Naive thymus-derived CD4-positive, alpha-beta T cell (primary cell): ENCODE results near the gene PRKAG2. TPM values are rescaled to one million over a fixed set of nuclear protein-coding genes. Genes with fewer than 3 reads are reported as not detected.
A peak's percentile ranks its signal among the peaks of the same experiment; 100 is the strongest.

Experiments
- ATAC-seq: fragments of 150-1000 bp; cut with Tn5 transposase; 2 replicates; pipeline ENCODE4 v1.10.0; 2021; ENCODE audit warnings: mild to moderate bottlenecking, moderate library complexity
- CTCF ChIA-PET: fragments of 350-600 bp; sonication (Branson Sonifier 250); formaldehyde crosslinking; loops from one replicate; lab custom pipeline; 2021; ENCODE audit warnings: antibody characterized with exemption; lab: Charles Lee
- POLR2A ChIA-PET: fragments of 350-600 bp; sonication (Branson Sonifier 250); formaldehyde crosslinking; loops from one replicate; lab custom pipeline; 2021; ENCODE audit warnings: antibody characterized with exemption, inconsistent platforms; lab: Charles Lee
- DNase-seq, 9 donors: peaks; one replicate each; pipeline versions ENCODE4 v3.0.0 to v3.0.0-alpha.2; 2020 to 2022; ENCODE audit warnings: mixed read lengths in 1 of 9
- H3K27ac ChIP-seq: one replicate; pipeline ENCODE4 v1.7.0; 2013; ENCODE audit warnings: mild to moderate bottlenecking, low read depth, low read length, moderate library complexity
- H3K27me3 ChIP-seq, 2 donors: one replicate each; pipeline ENCODE4 v1.7.0; 2013; ENCODE audit warnings: low read length in 2 of 2, mild to moderate bottlenecking in 2 of 2, moderate library complexity in 2 of 2; ENCODE audit not compliant: control insufficient read depth in 2 of 2, insufficient read depth in 2 of 2
- H3K36me3 ChIP-seq, 3 experiments: 1 replicate in 2 of 3; 2 replicates in 1 of 3; pipeline ENCODE4 v1.7.0; 2013; ENCODE audit warnings: low read length in 3 of 3, mild to moderate bottlenecking in 3 of 3, moderate library complexity in 1 of 3; ENCODE audit not compliant: insufficient read depth in 3 of 3, control insufficient read depth in 2 of 3
- H3K4me1 ChIP-seq, 2 donors: one replicate each; pipeline ENCODE4 v1.7.0; 2013; ENCODE audit warnings: low read length in 2 of 2, mild to moderate bottlenecking in 2 of 2, moderate library complexity in 1 of 2; ENCODE audit not compliant: control insufficient read depth in 2 of 2, insufficient read depth in 2 of 2
- H3K4me3 ChIP-seq: 2 replicates; pipeline ENCODE4 v1.7.0; 2013; ENCODE audit warnings: mild to moderate bottlenecking, low read length
- H3K9me3 ChIP-seq, 3 experiments: 1 replicate in 2 of 3; 2 replicates in 1 of 3; pipeline ENCODE4 v1.7.0; 2013; ENCODE audit warnings: low read length in 3 of 3; ENCODE audit not compliant: control insufficient read depth in 2 of 3
- H3K27ac Mint-ChIP-seq, 9 donors: one replicate each; pipeline ENCODE4 v1.8.0; 2020 to 2022; ENCODE audit warnings: mixed read lengths in 9 of 9, mild to moderate bottlenecking in 8 of 9, moderate library complexity in 5 of 9, inconsistent platforms in 2 of 9
- H3K27me3 Mint-ChIP-seq, 5 donors: one replicate each; pipeline ENCODE4 v1.8.0; 2021 to 2022; ENCODE audit warnings: mixed read lengths in 5 of 5, mild to moderate bottlenecking in 1 of 5
- H3K36me3 Mint-ChIP-seq, 5 donors: one replicate each; pipeline ENCODE4 v1.8.0; 2020 to 2022; ENCODE audit warnings: mixed read lengths in 5 of 5, mild to moderate bottlenecking in 3 of 5, inconsistent platforms in 1 of 5
- H3K4me1 Mint-ChIP-seq, 7 donors: one replicate each; pipeline ENCODE4 v1.8.0; 2020 to 2022; ENCODE audit warnings: mixed read lengths in 7 of 7, mild to moderate bottlenecking in 3 of 7, inconsistent platforms in 1 of 7
- H3K4me3 Mint-ChIP-seq, 10 donors: one replicate each; pipeline ENCODE4 v1.8.0; 2020 to 2022; ENCODE audit warnings: mild to moderate bottlenecking in 10 of 10, mixed read lengths in 10 of 10, moderate library complexity in 6 of 10, inconsistent platforms in 2 of 10
- H3K9me3 Mint-ChIP-seq, 11 donors: one replicate each; pipeline ENCODE4 v1.8.0; 2020 to 2022; ENCODE audit warnings: mixed read lengths in 11 of 11, mild to moderate bottlenecking in 4 of 11, inconsistent platforms in 1 of 11, moderate library complexity in 1 of 11
- intact Hi-C, 2 donors: fragments of 100-400 bp; cut with micrococcal nuclease; formaldehyde crosslinking; loops; one replicate each; pipeline ENCODE4 v1.15.1; 2023
- polyA plus RNA-seq, 2 donors: library from polyadenylated mRNA; unstranded; fragments of 300-500 nt; fragmentation: Illumina TruSeq; gene quantifications; one replicate each; pipeline ENCODE4 v1.2.3, GENCODE V29; 2021
- total RNA-seq, 6 experiments: library from RNA in 5 of 6; stranded (reverse) in 5 of 6; gene quantifications; 1 replicate in 5 of 6; 2 replicates in 1 of 6; pipeline ENCODE4 v1.2.3 and lab custom pipeline; 2021 to 2026

PRKAG2 gene
- total and polyA plus RNA-seq, 7 experiments from 2014 or later = 15.0 to 74.4 (median 55.7) TPM

DNA sequence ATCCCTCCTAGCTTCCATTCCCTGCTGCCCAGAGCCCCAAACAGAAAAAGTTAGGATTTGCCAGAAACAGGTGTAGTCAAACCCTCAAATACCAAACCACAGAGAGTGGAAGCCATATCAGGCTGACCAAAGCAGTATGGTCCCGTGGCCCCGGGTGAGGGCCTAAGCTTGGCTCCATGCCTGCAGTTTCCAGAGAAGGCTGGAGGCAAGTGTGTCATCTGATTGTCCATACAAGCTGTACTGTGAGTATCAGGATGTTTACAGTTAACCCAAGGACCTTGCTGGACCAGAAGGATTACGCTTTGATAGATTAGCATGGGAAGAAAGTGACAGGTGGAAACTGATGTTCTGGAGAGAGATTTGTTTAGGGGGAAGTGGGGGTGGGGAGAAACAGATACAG, 96.3 kb downstream of the PRKAG2 start:
- CTCF ChIA-PET = interaction anchor here (0.6 to 4.6 kb wide), 2 partner anchors 11 to 21 kb away, joined by 3 to 43 read pairs; no protein-coding TSS in a partner anchor

DNA sequence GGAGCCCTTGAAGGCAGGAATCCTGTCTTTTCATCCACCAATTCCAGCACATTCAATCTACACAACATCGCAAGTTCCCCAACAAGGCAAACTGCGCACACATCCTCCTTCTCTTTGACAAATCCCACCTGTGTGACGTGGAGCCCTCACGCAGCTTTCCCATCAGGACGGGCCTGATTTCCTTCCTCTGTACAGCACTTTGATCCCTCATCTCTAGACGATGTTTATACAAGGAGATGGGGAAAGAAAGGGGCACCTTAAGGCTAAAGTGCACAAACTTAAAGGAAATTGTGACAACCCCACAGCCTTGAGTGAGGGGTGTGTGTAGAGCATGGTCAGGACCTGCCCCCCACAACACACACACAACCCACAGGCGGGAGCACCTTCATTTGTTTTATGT, 97.2 kb downstream of the PRKAG2 start:
- Mint-ChIP-seq H3K4me3 (no peak overlapping the region), H3K4me1 (peaks cover 7 to 22% (median 16%) of the 10 kb centered on the region in 7 donors), H3K27me3 (peaks cover 0 to 2% (median 0%) of the 10 kb centered on the region in 5 donors), H3K9me3 (no peaks in the 10 kb centered on the region), H3K36me3 (peaks cover 0 to 31% (median 25%) of the 10 kb centered on the region in 5 donors), H3K27ac (peak overlapping the region in 4 of 9 donors; percentile 44 to 84 (median 63))
- POLR2A ChIA-PET = no interaction called here
- Histone ChIP-seq H3K4me1 (peaks cover 0 to 5% of the 10 kb centered on the region in 2 donors), H3K9me3 (no peaks in the 10 kb centered on the region), H3K27ac (no peak overlapping the region), H3K4me3 (no peak overlapping the region), H3K36me3 (peaks cover 0 to 45% (median 0%) of the 10 kb centered on the region in 3 experiments), H3K27me3 (no peaks in the 10 kb centered on the region)
- ATAC-seq = no peak
- intact Hi-C loops = no loop called here
- DNase-seq = no peak
- CTCF ChIA-PET = no interaction called here

More for the DNA sequence above, 96.3 kb downstream of the PRKAG2 start:
- Histone ChIP-seq H3K27me3 (no peaks in the 10 kb centered on the region), H3K36me3 (peaks cover 0 to 42% (median 0%) of the 10 kb centered on the region in 3 experiments), H3K4me1 (peaks cover 0 to 5% of the 10 kb centered on the region in 2 donors), H3K27ac (no peak overlapping the region), H3K9me3 (no peaks in the 10 kb centered on the region), H3K4me3 (no peak overlapping the region)
- H3K9me3 Mint-ChIP-seq = no peaks in the 10 kb centered on the region
- peaks cover 7 to 22% (median 16%) of the 10 kb centered on the region in 7 donors for H3K4me1 Mint-ChIP-seq
- no peak for ATAC-seq
- no peak for DNase-seq
- peak overlapping the region in 4 of 9 donors; percentile 22 to 55 (median 51) for H3K27ac Mint-ChIP-seq
- peaks cover 0 to 2% (median 0%) of the 10 kb centered on the region in 5 donors for H3K27me3 Mint-ChIP-seq
- POLR2A ChIA-PET = interaction anchor here (1.1 kb wide), 1 partner anchor 21 kb away, joined by 3 read pairs; no protein-coding TSS in a partner anchor
- H3K36me3 Mint-ChIP-seq = peaks cover 0 to 30% (median 25%) of the 10 kb centered on the region in 5 donors
- peak overlapping the region in 2 of 10 donors; percentile 15 to 67 for H3K4me3 Mint-ChIP-seq
- intact Hi-C loops = no loop called here

DNA sequence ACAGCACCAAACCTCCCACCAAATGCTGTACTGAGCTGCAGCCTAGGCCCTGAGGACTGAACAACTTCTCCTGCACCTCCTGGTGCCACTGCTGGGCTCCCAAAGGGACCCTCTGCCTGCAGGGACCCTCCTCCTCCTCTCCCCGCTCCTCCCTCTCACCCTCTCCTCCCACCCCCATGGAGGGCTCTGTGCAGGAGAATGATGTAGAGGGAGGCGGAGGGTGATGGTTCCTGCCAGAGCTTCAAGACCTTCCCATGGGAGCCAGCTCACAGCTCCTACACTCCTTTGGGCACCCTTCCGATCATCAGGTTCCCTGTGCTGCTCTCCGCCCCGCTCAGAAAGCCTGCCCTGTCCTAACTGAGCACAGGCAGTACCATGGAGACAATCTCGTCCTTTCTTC, 97.7 kb downstream of the PRKAG2 start:
- POLR2A ChIA-PET = interaction anchor here (0.8 to 1.2 kb wide), 2 partner anchors 79 to 98 kb away, joined by 3 read pairs; partner anchors contain the start of gene PRKAG2
- ATAC-seq = no peak
- intact Hi-C loops = no loop called here
- no peak overlapping the region for H3K4me3 ChIP-seq
- Mint-ChIP-seq H3K9me3 (no peaks in the 10 kb centered on the region), H3K4me3 (no peak overlapping the region), H3K4me1 (peaks cover 7 to 22% (median 16%) of the 10 kb centered on the region in 7 donors), H3K27me3 (peaks cover 0 to 2% (median 0%) of the 10 kb centered on the region in 5 donors), H3K36me3 (peaks cover 0 to 32% (median 25%) of the 10 kb centered on the region in 5 donors), H3K27ac (peak overlapping the region in 3 of 9 donors; percentile 44 to 84 (median 75))
- H3K27me3 ChIP-seq = no peaks in the 10 kb centered on the region
- H3K27ac ChIP-seq = no peak overlapping the region
- H3K4me1 ChIP-seq = peaks cover 0 to 5% of the 10 kb centered on the region in 2 donors
- H3K36me3 ChIP-seq = peaks cover 0 to 45% (median 0%) of the 10 kb centered on the region in 3 experiments
- no peak for DNase-seq
- CTCF ChIA-PET = interaction anchor here (0.9 kb wide), 1 partner anchor 23 kb away, joined by 5 read pairs; no protein-coding TSS in a partner anchor
- no peaks in the 10 kb centered on the region for H3K9me3 ChIP-seq

DNA sequence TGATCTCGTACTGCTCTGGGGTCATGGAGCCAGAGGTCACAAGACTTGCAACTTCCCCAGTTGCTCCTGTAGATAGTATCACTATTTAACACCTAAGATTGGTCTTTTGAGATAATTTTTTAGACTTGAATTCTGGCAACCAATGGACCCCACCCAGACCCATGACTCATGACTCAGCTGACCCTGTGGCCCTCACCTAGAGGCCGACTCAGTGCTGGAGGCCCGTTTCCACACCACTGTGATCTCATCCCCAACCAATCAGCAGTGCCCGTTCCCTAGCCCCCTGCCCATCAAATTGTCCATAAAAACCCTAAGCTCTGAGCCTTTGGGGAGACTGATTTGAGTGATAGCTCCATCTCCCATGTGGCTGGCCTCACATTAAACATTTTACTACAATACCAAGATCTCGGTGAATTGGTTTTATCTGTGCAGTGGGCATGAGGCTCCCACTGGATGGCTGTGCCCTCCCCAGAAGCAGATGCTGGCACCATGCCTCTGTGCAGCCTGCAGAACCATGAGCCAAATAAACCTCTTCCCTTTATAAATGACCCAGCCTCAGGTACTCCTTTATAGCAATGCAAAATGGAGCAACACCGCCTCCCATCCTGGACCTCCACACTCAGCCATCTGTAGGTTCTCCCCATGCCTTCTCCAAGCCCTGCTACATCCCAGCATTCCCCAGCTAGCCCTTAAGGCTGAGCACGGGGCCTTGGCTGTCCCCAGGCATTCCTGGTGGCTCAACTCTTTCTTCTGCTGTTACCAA, 98.8 kb downstream of the PRKAG2 start:
- no peaks in the 10 kb centered on the region for H3K27me3 ChIP-seq
- H3K4me3 Mint-ChIP-seq = no peak overlapping the region
- peaks cover 0 to 2% (median 0%) of the 10 kb centered on the region in 5 donors for H3K27me3 Mint-ChIP-seq
- CTCF ChIA-PET = interaction anchor here (0.7 to 0.9 kb wide), 2 partner anchors 7 to 21 kb away, joined by 3 to 5 read pairs; no protein-coding TSS in a partner anchor
- no peak overlapping the region for H3K4me3 ChIP-seq
- H3K27ac ChIP-seq = no peak overlapping the region
- DNase-seq (no peak), ATAC-seq (no peak)
- H3K4me1 ChIP-seq = peaks cover 0 to 5% of the 10 kb centered on the region in 2 donors
- intact Hi-C loops = no loop called here
- peak overlapping the region in 2 of 9 donors; percentile 0 to 28 for H3K27ac Mint-ChIP-seq
- H3K36me3 ChIP-seq = peaks cover 0 to 45% (median 0%) of the 10 kb centered on the region in 3 experiments
- no peaks in the 10 kb centered on the region for H3K9me3 Mint-ChIP-seq
- H3K36me3 Mint-ChIP-seq = peaks cover 0 to 38% (median 30%) of the 10 kb centered on the region in 5 donors
- peaks cover 4 to 30% (median 16%) of the 10 kb centered on the region in 7 donors for H3K4me1 Mint-ChIP-seq
- H3K9me3 ChIP-seq = no peaks in the 10 kb centered on the region
- POLR2A ChIA-PET = interaction anchor here (0.6 to 1.2 kb wide), 3 partner anchors 77 to 142 kb away, joined by 3 to 5 read pairs (median 3); partner anchors contain the start of gene PRKAG2

DNA sequence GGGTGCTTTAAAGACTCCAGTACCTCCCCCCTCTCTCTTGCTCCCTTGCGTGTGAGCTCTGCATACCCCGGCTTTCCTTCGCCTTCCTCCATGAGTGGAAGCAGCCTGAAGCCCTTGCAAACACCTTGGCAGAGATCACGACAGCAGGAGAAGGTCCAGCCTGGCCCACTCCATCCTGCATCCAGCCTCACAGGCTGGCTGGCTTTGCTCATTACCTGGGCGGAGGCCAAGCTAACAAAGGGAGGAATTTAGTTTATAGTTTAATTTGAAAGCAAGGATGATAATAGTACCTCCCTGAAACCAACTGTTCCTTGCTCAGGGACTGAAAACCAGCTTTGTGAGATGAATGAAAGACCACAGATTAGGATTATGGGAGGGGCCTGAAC, 99.4 kb downstream of the PRKAG2 start:
- Histone ChIP-seq H3K9me3 (no peaks in the 10 kb centered on the region), H3K27me3 (no peaks in the 10 kb centered on the region), H3K27ac (no peak overlapping the region), H3K36me3 (peaks cover 0 to 45% (median 0%) of the 10 kb centered on the region in 3 experiments), H3K4me1 (peaks cover 0 to 2% of the 10 kb centered on the region in 2 donors), H3K4me3 (no peak overlapping the region)
- H3K27me3 Mint-ChIP-seq = peaks cover 0 to under 1% (median 0%) of the 10 kb centered on the region in 5 donors
- H3K4me1 Mint-ChIP-seq = peaks cover under 1 to 27% (median 13%) of the 10 kb centered on the region in 7 donors
- H3K4me3 Mint-ChIP-seq = no peak overlapping the region
- ATAC-seq (no peak), DNase-seq (no peak)
- ChIA-PET CTCF (interaction anchor here (1.3 kb wide), 1 partner anchor 10 kb away, joined by 4 read pairs; no protein-coding TSS in a partner anchor), POLR2A (interaction anchor here (0.6 kb wide), 1 partner anchor 142 kb away, joined by 5 read pairs; no protein-coding TSS in a partner anchor)
- peaks cover 0 to 38% (median 30%) of the 10 kb centered on the region in 5 donors for H3K36me3 Mint-ChIP-seq
- intact Hi-C loops = no loop called here
- H3K9me3 Mint-ChIP-seq = no peaks in the 10 kb centered on the region
- H3K27ac Mint-ChIP-seq = no peak overlapping the region

DNA sequence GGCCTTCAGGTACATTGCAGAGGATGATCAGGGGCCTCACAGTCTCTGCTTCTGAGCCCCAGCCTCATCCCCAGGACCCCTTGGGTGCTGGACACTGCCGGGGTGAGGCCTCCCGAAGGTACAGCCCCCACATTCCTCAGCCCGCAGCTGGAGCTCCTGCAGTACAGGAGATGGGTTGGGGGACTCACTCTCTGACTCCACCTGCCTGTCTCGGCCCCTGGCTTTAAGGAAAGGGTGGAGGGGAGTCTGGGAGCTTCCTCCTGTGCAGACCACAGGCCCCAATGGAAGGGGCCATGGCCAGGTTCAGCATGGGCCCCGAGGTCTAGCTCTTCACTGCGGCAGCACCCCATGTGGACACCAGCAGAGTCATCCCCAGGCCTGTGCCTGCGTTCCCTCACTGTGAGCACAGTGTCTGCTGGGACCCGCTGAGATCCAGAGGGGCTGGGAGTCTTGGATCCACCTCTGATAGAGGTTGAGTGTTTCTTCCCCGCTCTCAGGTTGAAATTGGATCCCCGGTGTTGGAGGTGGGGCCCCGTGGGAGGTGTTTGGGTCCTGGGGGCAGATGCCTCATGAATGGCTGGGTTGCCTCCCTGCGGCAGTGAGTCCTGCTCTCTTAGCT, 99.9 kb downstream of the PRKAG2 start:
- Mint-ChIP-seq H3K27me3 (no peaks in the 10 kb centered on the region), H3K4me3 (no peak overlapping the region), H3K36me3 (peaks cover 0 to 42% (median 30%) of the 10 kb centered on the region in 5 donors), H3K27ac (no peak overlapping the region), H3K4me1 (peaks cover 0 to 30% (median 13%) of the 10 kb centered on the region in 7 donors), H3K9me3 (no peaks in the 10 kb centered on the region)
- Histone ChIP-seq H3K4me1 (no peaks in the 10 kb centered on the region), H3K9me3 (no peaks in the 10 kb centered on the region), H3K36me3 (peaks cover 0 to 45% (median 0%) of the 10 kb centered on the region in 3 experiments), H3K27ac (no peak overlapping the region), H3K4me3 (no peak overlapping the region), H3K27me3 (no peaks in the 10 kb centered on the region)
- DNase-seq = no peak
- intact Hi-C loops = no loop called here
- ChIA-PET CTCF (interaction anchor here (1.3 kb wide), 1 partner anchor 9 kb away, joined by 4 read pairs; no protein-coding TSS in a partner anchor), POLR2A (no interaction called here)
- ATAC-seq = no peak
